H1 (cell line): ENCODE data around the gene SAE1. TPM values are rescaled to one million over a fixed set of nuclear protein-coding genes. Genes with fewer than 3 reads are reported as not detected.

Experiments used
- CHD7 ChIP-seq: fragments of 300-600 bp; sonication (generic); IDR thresholded peaks from 2 replicates; pipeline ENCODE4 v1.7.1; 2012; ENCODE audit warnings: low read length, moderate library complexity, mild to moderate bottlenecking, inconsistent platforms; ENCODE audit not compliant: insufficient replicate concordance
- NRF1 ChIP-seq: IDR thresholded peaks from 2 replicates; pipeline ENCODE4 v1.6.1; 2011; ENCODE audit warnings: mild to moderate bottlenecking, low read depth, low read length, improper control_type of control experiment
- POLR2A ChIP-seq, 2 experiments: IDR thresholded peaks; 1 replicate in 1 of 2; 2 replicates in 1 of 2; pipeline ENCODE4 v1.6.1; 2011; ENCODE audit warnings: low read depth in 2 of 2, low read length in 2 of 2, mild to moderate bottlenecking in 2 of 2; ENCODE audit errors: control extremely low read depth in 1 of 2
- RFX5 ChIP-seq: IDR thresholded peaks from 2 replicates; pipeline ENCODE4 v1.6.1; 2011; ENCODE audit warnings: low read depth, low read length, improper control_type of control experiment, borderline replicate concordance
- polyA plus RNA-seq, 7 experiments: library from polyadenylated mRNA; depleted of rRNA in 3 of 7; stranded (reverse) in 5 of 7; unstranded in 2 of 7; fragments of >200 nt in 5 of 7; fragments of 200-250 nt in 2 of 7; gene quantifications; 1 replicate in 5 of 7; 2 replicates in 1 of 7; 4 replicates in 1 of 7; pipeline versions ENCODE4 v1.2.1 to v1.2.3, GENCODE V29; 2011 to 2013; ENCODE audit warnings: missing spikeins in 2 of 7, mixed read lengths in 2 of 7
- total RNA-seq: library from RNA; stranded (reverse); fragmentation: NEBNext Ultra II Directional; extraction: Animal tissue kit (Norgen Biotek cat#: 25700); gene quantifications from 2 replicates; pipeline ENCODE4 v1.2.1, GENCODE V29; 2021

The SAE1 gene
- total and polyA plus RNA-seq, 2 of the 8 experiments (the other 6 are each of a cell fraction or from before 2014, with no cell fraction given): 213 to 268 TPM

GRCh38 chr19:47106821-47107201 is 23.8 kb upstream of the SAE1 start (continued):
- TF ChIP-seq CHD7 (no peak), NRF1 (no peak), POLR2A (IDR thresholded peaks at IDR 0.05; ENCODE audit: control extremely low read depth in 1 of 2, low read depth in 2 of 2, low read length in 2 of 2) (no peak), RFX5 (no peak)
